Measurements from ENCODE around the gene GPR37L1.
A peak's percentile ranks its signal among the peaks of the same experiment; 100 is the strongest.

Gene GPR37L1

GRCh38 chr1:202167708-202168415, 45.1 kb downstream of the GPR37L1 start:
- Histone ChIP-seq H3K79me2 (ENCODE audit: insufficient read depth, low read length) (peaks cover 30% of the 10 kb centered on the region), H3K4me2 (ENCODE audit: low read depth, low read length, poor library complexity, severe bottlenecking) (no peak overlapping the region), H2AFZ (ENCODE audit: low read length) (no peak overlapping the region), H3K9ac (ENCODE audit: low read depth, low read length, poor library complexity, severe bottlenecking) (no peak overlapping the region), H3K4me3 (ENCODE audit: low read length, poor library complexity, severe bottlenecking) (no peak overlapping the region), H3K9me2 (replicated peaks; ENCODE audit: low read depth, low read length) (no peaks in the 10 kb centered on the region), H3K4me1 (ENCODE audit: insufficient read depth, low read length, poor library complexity, severe bottlenecking) (peaks cover 41% of the 10 kb centered on the region), H4K20me1 (ENCODE audit: insufficient read depth, low read length, poor library complexity, severe bottlenecking) (no peaks in the 10 kb centered on the region), H3F3A (ENCODE audit: low read depth) (no peaks in the 10 kb centered on the region), H3K9me3 (ENCODE audit: insufficient read depth, low read depth, low read length) (no peaks in the 10 kb centered on the region), H3K36me3 (ENCODE audit: insufficient read depth, low read length) (no peaks in the 10 kb centered on the region), H3K27me3 (ENCODE audit: insufficient read depth, low read length, poor library complexity, severe bottlenecking) (no peaks in the 10 kb centered on the region)
- TF ChIP-seq EZH2phosphoT487 (IDR thresholded peaks at IDR 0.05; ENCODE audit: borderline replicate concordance) (no peak), CTCF (conservative IDR thresholded peaks at IDR 0.05; ENCODE audit: low read length) (no peak)

- no peaks in the 10 kb centered on the region for H4K20me1 ChIP-seq (ENCODE audit: insufficient read depth, low read length, poor library complexity, severe bottlenecking)
- H3K4me2 ChIP-seq (ENCODE audit: low read depth, low read length, poor library complexity, severe bottlenecking): no peak overlapping the region
- H3K79me2 ChIP-seq (ENCODE audit: insufficient read depth, low read length): peaks cover 25% of the 10 kb centered on the region
- H3K4me1 ChIP-seq (ENCODE audit: insufficient read depth, low read length, poor library complexity, severe bottlenecking): peaks cover 31% of the 10 kb centered on the region
- no peak for TF ChIP-seq CTCF (conservative IDR thresholded peaks at IDR 0.05; ENCODE audit: low read length)
- no peak for TF ChIP-seq EZH2phosphoT487 (IDR thresholded peaks at IDR 0.05; ENCODE audit: borderline replicate concordance)
- no peaks in the 10 kb centered on the region for H3F3A ChIP-seq (ENCODE audit: low read depth)
- no peaks in the 10 kb centered on the region for H3K27me3 ChIP-seq (ENCODE audit: insufficient read depth, low read length, poor library complexity, severe bottlenecking)
- no peak overlapping the region for H3K4me3 ChIP-seq (ENCODE audit: low read length, poor library complexity, severe bottlenecking)
- H3K36me3 ChIP-seq (ENCODE audit: insufficient read depth, low read length): no peaks in the 10 kb centered on the region
- H3K9me2 ChIP-seq (replicated peaks; ENCODE audit: low read depth, low read length): no peaks in the 10 kb centered on the region
- H3K9ac ChIP-seq (ENCODE audit: low read depth, low read length, poor library complexity, severe bottlenecking): no peak overlapping the region
- H2AFZ ChIP-seq (ENCODE audit: low read length): no peak overlapping the region
- H3K9me3 ChIP-seq (ENCODE audit: insufficient read depth, low read depth, low read length): no peaks in the 10 kb centered on the region
These were observed 46.1 kb downstream of the GPR37L1 start for GRCh38 chr1:202168861-202169260.

GRCh38 chr1:202170726-202171125, 48.0 kb downstream of the GPR37L1 start:
- no peaks in the 10 kb centered on the region for H4K20me1 ChIP-seq (ENCODE audit: insufficient read depth, low read length, poor library complexity, severe bottlenecking)
- peaks cover 10% of the 10 kb centered on the region for H3K79me2 ChIP-seq (ENCODE audit: insufficient read depth, low read length)
- no peaks in the 10 kb centered on the region for H3K9me3 ChIP-seq (ENCODE audit: insufficient read depth, low read depth, low read length)
- H3K36me3 ChIP-seq (ENCODE audit: insufficient read depth, low read length): no peaks in the 10 kb centered on the region
- H3K9ac ChIP-seq (ENCODE audit: low read depth, low read length, poor library complexity, severe bottlenecking): no peak overlapping the region
- no peaks in the 10 kb centered on the region for H3F3A ChIP-seq (ENCODE audit: low read depth)
- no peaks in the 10 kb centered on the region for H3K9me2 ChIP-seq (replicated peaks; ENCODE audit: low read depth, low read length)
- H3K4me1 ChIP-seq (ENCODE audit: insufficient read depth, low read length, poor library complexity, severe bottlenecking): peaks cover 13% of the 10 kb centered on the region
- no peak overlapping the region for H3K4me3 ChIP-seq (ENCODE audit: low read length, poor library complexity, severe bottlenecking)
- no peaks in the 10 kb centered on the region for H3K27me3 ChIP-seq (ENCODE audit: insufficient read depth, low read length, poor library complexity, severe bottlenecking)
- H2AFZ ChIP-seq (ENCODE audit: low read length): no peak overlapping the region
- no peak overlapping the region for H3K4me2 ChIP-seq (ENCODE audit: low read depth, low read length, poor library complexity, severe bottlenecking)
- peak; percentile 57 for TF ChIP-seq CTCF (conservative IDR thresholded peaks at IDR 0.05; ENCODE audit: low read length)
- TF ChIP-seq EZH2phosphoT487 (IDR thresholded peaks at IDR 0.05; ENCODE audit: borderline replicate concordance): no peak
